SU-DHL-6 (cell line): Measurements from ENCODE around the gene PRDM15.

Experiments
- H2AFZ ChIP-seq: fragments of 200-600 bp; sonication (generic); 2 replicates; pipeline ENCODE4 v1.6.1; 2014; ENCODE audit warnings: low read depth, mild to moderate bottlenecking, moderate library complexity, mixed read lengths, antibody characterized with exemption, low read length; ENCODE audit not compliant: severe bottlenecking
- H3F3A ChIP-seq: fragments of 200-600 bp; shearing (Covaris generic); 2 replicates; pipeline ENCODE4 v1.6.0; 2016; ENCODE audit warnings: antibody characterized with exemption, mild to moderate bottlenecking; ENCODE audit not compliant: insufficient read depth
- H3K27ac ChIP-seq: fragments of 200-600 bp; sonication (generic); 2 replicates; pipeline ENCODE4 v1.5.1; 2016; ENCODE audit warnings: low read depth, mild to moderate bottlenecking, low read length, moderate library complexity, mixed read lengths
- H3K27me3 ChIP-seq: fragments of 200-600 bp; sonication (generic), shearing (Covaris generic); 2 replicates; pipeline ENCODE4 v1.6.0; 2014; ENCODE audit warnings: mild to moderate bottlenecking, low read length
- H3K36me3 ChIP-seq: fragments of 200-600 bp; sonication (generic); 2 replicates; pipeline ENCODE4 v1.6.1; 2014; ENCODE audit warnings: mild to moderate bottlenecking, low read length, mixed read lengths
- H3K4me2 ChIP-seq: fragments of 300-600, 200-600 bp; shearing (Covaris generic), sonication (generic); 2 replicates; pipeline ENCODE4 v1.6.0; 2014; ENCODE audit warnings: low read length, low read depth, mild to moderate bottlenecking; ENCODE audit not compliant: poor library complexity, severe bottlenecking
- H3K4me3 ChIP-seq: fragments of 200-600 bp; sonication (generic); 2 replicates; pipeline ENCODE4 v1.5.1; 2014; ENCODE audit warnings: antibody characterized with exemption, low read length, mild to moderate bottlenecking, mixed read lengths; ENCODE audit not compliant: insufficient read depth, poor library complexity, severe bottlenecking
- H3K79me2 ChIP-seq: fragments of 200-600 bp; sonication (generic); 2 replicates; pipeline ENCODE4 v1.6.1; 2014; ENCODE audit warnings: mild to moderate bottlenecking, low read length, moderate library complexity; ENCODE audit not compliant: insufficient read depth
- H3K9ac ChIP-seq: fragments of 200-600 bp; sonication (generic); 2 replicates; pipeline ENCODE4 v1.7.0; 2014; ENCODE audit warnings: mild to moderate bottlenecking, low read length
- H3K9me2 ChIP-seq: fragments of 200-600 bp; sonication (generic); replicated peaks from 2 replicates; pipeline ENCODE4 v1.6.1; 2014; ENCODE audit warnings: low read length; ENCODE audit not compliant: insufficient read depth
- H3K9me3 ChIP-seq: fragments of 200-600 bp; sonication (generic); 2 replicates; pipeline ENCODE4 v1.6.1; 2014; ENCODE audit warnings: low read length, mixed read lengths; ENCODE audit not compliant: insufficient read depth
- H4K20me1 ChIP-seq: fragments of 200-600 bp; sonication (generic); 2 replicates; pipeline ENCODE4 v1.6.1; 2014; ENCODE audit warnings: low read depth, mild to moderate bottlenecking, antibody characterized with exemption, low read length, moderate library complexity, mixed read lengths
- CTCF ChIP-seq: fragments of 200-600 bp; sonication (generic); IDR thresholded peaks from one replicate; pipeline ENCODE4 v1.5.1; 2017; ENCODE audit warnings: antibody characterized with exemption, mild to moderate bottlenecking, low read length, moderate library complexity; ENCODE audit not compliant: insufficient read depth, poor library complexity, severe bottlenecking
- EZH2phosphoT487 ChIP-seq: fragments of 200-600 bp; sonication (generic), shearing (Covaris generic); conservative IDR thresholded peaks from 2 replicates; pipeline ENCODE4 v1.6.1; 2018; ENCODE audit warnings: mild to moderate bottlenecking, antibody characterized with exemption, low read length, moderate library complexity, mixed read lengths

Gene PRDM15

GRCh38 chr21:41755934-41756773 is 123.0 kb downstream of the PRDM15 start:
- H3K9me2 ChIP-seq, result no peaks in the 10 kb centered on the region
- no peaks in the 10 kb centered on the region for H3K36me3 ChIP-seq
- no peaks in the 10 kb centered on the region for H3K9me3 ChIP-seq
- no peak overlapping the region for H3K4me2 ChIP-seq
- TF ChIP-seq CTCF, result no peak
- no peak for TF ChIP-seq EZH2phosphoT487
- no peak overlapping the region for H2AFZ ChIP-seq
- H3K27ac ChIP-seq, result no peak overlapping the region
- H3K4me3 ChIP-seq, result no peak overlapping the region
- no peaks in the 10 kb centered on the region for H3K27me3 ChIP-seq
- no peak overlapping the region for H3K9ac ChIP-seq
- no peaks in the 10 kb centered on the region for H3K79me2 ChIP-seq
- H3F3A ChIP-seq, result no peaks in the 10 kb centered on the region
- no peaks in the 10 kb centered on the region for H4K20me1 ChIP-seq

- H3K27ac ChIP-seq, result no peak overlapping the region
- no peaks in the 10 kb centered on the region for H3K79me2 ChIP-seq
- no peak overlapping the region for H3K4me2 ChIP-seq
- H3K9me2 ChIP-seq, result no peaks in the 10 kb centered on the region
- H3K9me3 ChIP-seq, result no peaks in the 10 kb centered on the region
- no peak overlapping the region for H3K9ac ChIP-seq
- H4K20me1 ChIP-seq, result no peaks in the 10 kb centered on the region
- H3K36me3 ChIP-seq, result no peaks in the 10 kb centered on the region
- no peaks in the 10 kb centered on the region for H3F3A ChIP-seq
- H2AFZ ChIP-seq, result no peak overlapping the region
- TF ChIP-seq CTCF, result no peak
- no peak for TF ChIP-seq EZH2phosphoT487
- no peaks in the 10 kb centered on the region for H3K27me3 ChIP-seq
- no peak overlapping the region for H3K4me3 ChIP-seq
Measured at GRCh38 chr21:41755258-41755933, 123.7 kb downstream of the PRDM15 start.

GRCh38 chr21:41754479-41754891 is 124.7 kb downstream of the PRDM15 start:
- H3K79me2 ChIP-seq, result no peaks in the 10 kb centered on the region
- no peak overlapping the region for H2AFZ ChIP-seq
- TF ChIP-seq CTCF, result no peak
- TF ChIP-seq EZH2phosphoT487, result no peak
- H3K27ac ChIP-seq, result no peak overlapping the region
- H3K27me3 ChIP-seq, result no peaks in the 10 kb centered on the region
- H3K4me2 ChIP-seq, result no peak overlapping the region
- H3K36me3 ChIP-seq, result no peaks in the 10 kb centered on the region
- no peak overlapping the region for H3K9ac ChIP-seq
- H3K9me2 ChIP-seq, result no peaks in the 10 kb centered on the region
- no peaks in the 10 kb centered on the region for H3F3A ChIP-seq
- H4K20me1 ChIP-seq, result no peaks in the 10 kb centered on the region
- no peaks in the 10 kb centered on the region for H3K9me3 ChIP-seq
- H3K4me3 ChIP-seq, result no peak overlapping the region
